AG10803 (cell line): Measurements from ENCODE around the gene LYRM1.
"Not testable (repeated sequence)": the region's sequence is repeated elsewhere in the genome, so short reads cannot be mapped to it uniquely, and the experiment has no call there.

Experiments
- DNase-seq: peaks from one replicate; pipeline ENCODE4 v3.0.0; 2010; ENCODE audit warnings: low read depth
- H3K4me3 ChIP-seq: 2 replicates; pipeline ENCODE4 v1.5.1; 2011; ENCODE audit warnings: mild to moderate bottlenecking, low read length, control low read depth
- CTCF ChIP-seq: conservative IDR thresholded peaks from 2 replicates; pipeline ENCODE4 v1.5.1; 2011; ENCODE audit warnings: mild to moderate bottlenecking, low read length, control low read depth, inconsistent platforms

Gene LYRM1

GRCh38 chr16:20944861-20945574 lies 44.4 kb downstream of the LYRM1 start:
- H3K4me3 ChIP-seq = no peak overlapping the region
- no peak for TF ChIP-seq CTCF
- no peak for DNase-seq

- not testable (repeated sequence) for DNase-seq, H3K4me3 ChIP-seq
Observed at GRCh38 chr16:20945575-20945875, 45.0 kb downstream of the LYRM1 start.

GRCh38 chr16:20946015-20946629 lies 45.6 kb downstream of the LYRM1 start:
- DNase-seq = no peak
- TF ChIP-seq CTCF = no peak
- no peak overlapping the region for H3K4me3 ChIP-seq

GRCh38 chr16:20948444-20948843 lies 47.9 kb downstream of the LYRM1 start:
- no peak overlapping the region for H3K4me3 ChIP-seq
- TF ChIP-seq CTCF = no peak
- DNase-seq = no peak

GRCh38 chr16:20949660-20950059 lies 49.1 kb downstream of the LYRM1 start:
- DNase-seq = no peak
- H3K4me3 ChIP-seq = no peak overlapping the region
- no peak for TF ChIP-seq CTCF

- TF ChIP-seq CTCF = no peak
- DNase-seq = no peak
- H3K4me3 ChIP-seq = no peak overlapping the region
Observed at GRCh38 chr16:20950294-20950693, 49.7 kb downstream of the LYRM1 start.

- TF ChIP-seq CTCF = no peak
- no peak overlapping the region for H3K4me3 ChIP-seq
- no peak for DNase-seq
Observed at GRCh38 chr16:20952139-20952920, 51.8 kb downstream of the LYRM1 start.
